GM23338 (cell line): ENCODE results near the gene RBPJL. TPM values are rescaled to one million over a fixed set of nuclear protein-coding genes. Genes with fewer than 3 reads are reported as not detected.
A peak's percentile ranks its signal among the peaks of the same experiment; 100 is the strongest.

Source experiments
- ATAC-seq: fragments of 200-7000 bp; cut with Tn5 transposase; 3 replicates; pipeline ENCODE4 v1.9.1; 2020
- DNase-seq: peaks from one replicate; pipeline ENCODE4 v3.0.0-alpha.2; 2015; ENCODE audit warnings: low spot score
- H2AFZ ChIP-seq: fragments of 200-600 bp; sonication (generic); 2 replicates; pipeline ENCODE4 v1.8.0; 2016; ENCODE audit warnings: antibody characterized with exemption, mild to moderate bottlenecking, moderate library complexity
- H3F3A ChIP-seq: fragments of 200-600 bp; sonication (generic); replicated peaks from 2 replicates; pipeline ENCODE4 v1.8.0; 2017; ENCODE audit warnings: antibody characterized with exemption, mixed run types, low read depth
- H3K27ac ChIP-seq: fragments of 200-600 bp; sonication (generic); 2 replicates; pipeline ENCODE4 v1.6.1; 2016; ENCODE audit warnings: low read depth
- H3K27me3 ChIP-seq: fragments of 200-600 bp; sonication (generic); 2 replicates; pipeline ENCODE4 v1.8.0; 2016; ENCODE audit warnings: mild to moderate bottlenecking, mixed run types, moderate library complexity; ENCODE audit not compliant: insufficient read depth
- H3K36me3 ChIP-seq: fragments of 200-600 bp; sonication (generic); 2 replicates; pipeline ENCODE4 v1.8.0; 2016; ENCODE audit warnings: mild to moderate bottlenecking; ENCODE audit not compliant: insufficient read depth
- H3K4me1 ChIP-seq: fragments of 200-600 bp; sonication (generic); 2 replicates; pipeline ENCODE4 v1.8.0; 2016; ENCODE audit warnings: mild to moderate bottlenecking, moderate library complexity; ENCODE audit not compliant: insufficient read depth
- H3K4me2 ChIP-seq: fragments of 200-600 bp; sonication (generic); 2 replicates; pipeline ENCODE4 v1.7.1; 2017; ENCODE audit warnings: mixed run types
- H3K4me3 ChIP-seq: fragments of 200-600 bp; sonication (generic); 2 replicates; pipeline ENCODE4 v1.6.1; 2016; ENCODE audit warnings: mixed run types
- H3K79me2 ChIP-seq: fragments of 200-600 bp; sonication (generic); replicated peaks from 2 replicates; pipeline ENCODE4 v1.8.0; 2017; ENCODE audit warnings: mild to moderate bottlenecking; ENCODE audit not compliant: insufficient read depth
- H3K9me2 ChIP-seq: fragments of 200-600 bp; sonication (generic); 2 replicates; pipeline ENCODE4 v1.8.0; 2017; ENCODE audit not compliant: insufficient read depth
- H4K20me1 ChIP-seq: fragments of 200-600 bp; sonication (generic); replicated peaks from 2 replicates; pipeline ENCODE4 v1.8.0; 2017; ENCODE audit warnings: mild to moderate bottlenecking; ENCODE audit not compliant: insufficient read depth
- H3K27ac Mint-ChIP-seq: 2 replicates; pipeline ENCODE4 v1.8.0; 2020; ENCODE audit warnings: inconsistent platforms, mild to moderate bottlenecking, moderate library complexity, mixed read lengths
- H3K27me3 Mint-ChIP-seq: 3 replicates; pipeline ENCODE4 v1.8.0; 2022; ENCODE audit warnings: low read depth, mild to moderate bottlenecking, moderate library complexity, mixed read lengths, inconsistent platforms; ENCODE audit not compliant: insufficient read depth, poor library complexity
- H3K36me3 Mint-ChIP-seq: 3 replicates; pipeline ENCODE4 v1.8.0; 2021; ENCODE audit warnings: low read depth, mild to moderate bottlenecking, inconsistent platforms, moderate library complexity, mixed read lengths
- H3K4me1 Mint-ChIP-seq: 3 replicates; pipeline ENCODE4 v1.8.0; 2020; ENCODE audit warnings: mild to moderate bottlenecking, inconsistent platforms, mixed read lengths
- H3K4me3 Mint-ChIP-seq: 3 replicates; pipeline ENCODE4 v1.8.0; 2021; ENCODE audit warnings: moderate library complexity, mild to moderate bottlenecking, inconsistent platforms, mixed read lengths
- H3K9me3 Mint-ChIP-seq: 3 replicates; pipeline ENCODE4 v1.8.0; 2020; ENCODE audit warnings: moderate library complexity, mild to moderate bottlenecking, inconsistent platforms, mixed read lengths
- CREB1 ChIP-seq: fragments of 250-450 bp; sonication (Bioruptor Pico); IDR thresholded peaks from 2 replicates; pipeline ENCODE4 v1.5.0; 2020; ENCODE audit warnings: low read depth, mild to moderate bottlenecking, moderate library complexity
- EZH2 ChIP-seq: fragments of 200-600 bp; sonication (generic); IDR thresholded peaks from one replicate; pipeline ENCODE4 v1.8.0; 2017; ENCODE audit warnings: antibody characterized with exemption, mild to moderate bottlenecking, low read depth; ENCODE audit not compliant: unreplicated experiment
- EZH2phosphoT487 ChIP-seq: fragments of 200-600 bp; sonication (generic); IDR thresholded peaks from one replicate; pipeline ENCODE4 v1.8.1; 2018; ENCODE audit warnings: antibody characterized with exemption; ENCODE audit not compliant: unreplicated experiment
- JUNB ChIP-seq: IDR thresholded peaks from one replicate; pipeline ENCODE4 v1.6.1; 2016; ENCODE audit warnings: antibody characterized with exemption; ENCODE audit not compliant: unreplicated experiment
- NANOG ChIP-seq: IDR thresholded peaks from 2 replicates; pipeline ENCODE4 v1.6.1; 2016; ENCODE audit warnings: antibody characterized with exemption, borderline replicate concordance
- POLR2AphosphoS5 ChIP-seq: IDR thresholded peaks from 2 replicates; pipeline ENCODE4 v1.6.1; 2016; ENCODE audit warnings: antibody characterized with exemption, low read depth
- STAT1 ChIP-seq: IDR thresholded peaks from one replicate; pipeline ENCODE4 v1.6.1; 2016; ENCODE audit warnings: antibody characterized with exemption; ENCODE audit not compliant: unreplicated experiment
- ZNF114 ChIP-seq: fragments of 250-450 bp; sonication (Bioruptor Pico); IDR thresholded peaks from 2 replicates; pipeline ENCODE4 v1.5.0; 2020; ENCODE audit warnings: mild to moderate bottlenecking, moderate library complexity
- ZNF331 ChIP-seq: fragments of 250-450 bp; sonication (Bioruptor Pico); IDR thresholded peaks from 2 replicates; pipeline ENCODE4 v1.5.0; 2020; ENCODE audit warnings: low read depth, mild to moderate bottlenecking, moderate library complexity
- ZNF462 ChIP-seq: fragments of 250-450 bp; sonication (Bioruptor Pico); IDR thresholded peaks from 2 replicates; pipeline ENCODE4 v1.5.0; 2020; ENCODE audit warnings: mild to moderate bottlenecking, moderate library complexity
- polyA plus RNA-seq: library from polyadenylated mRNA; unstranded; fragments of >200 nt; fragmentation: Nextera tagmentation; extraction: Ambion mirVana; gene quantifications from 2 replicates; pipeline ENCODE4 v1.2.1, GENCODE V29; 2016
- total RNA-seq: library from RNA; depleted of rRNA; stranded (reverse); fragments of >200 nt; shearing (Covaris generic); gene quantifications from 2 replicates; pipeline ENCODE4 v1.2.3, GENCODE V29; 2014
- TF ChIP-seq, protein P1 (sequence below): IDR thresholded peaks from one replicate; pipeline ENCODE4 v1.6.1; 2018; ENCODE audit warnings: antibody characterized with exemption; ENCODE audit not compliant: unreplicated experiment
- TF ChIP-seq, protein P2 (sequence below): IDR thresholded peaks from 2 replicates; pipeline ENCODE4 v1.6.1; 2016; ENCODE audit warnings: antibody characterized with exemption
- TF ChIP-seq, protein P3 (sequence below), 2 experiments: fragments of 200-600 bp in 1 of 2; sonication (generic) in 1 of 2; conservative IDR thresholded peaks; 2 replicates each; pipeline versions ENCODE4 v1.5.1 to v1.6.1; 2016 to 2017; ENCODE audit warnings: antibody characterized with exemption in 2 of 2, low read depth in 2 of 2, mild to moderate bottlenecking in 2 of 2, moderate library complexity in 1 of 2

The RBPJL gene
- total and polyA plus RNA-seq, 2 experiments from 2014 or later = 0.44 to 0.66 TPM

- H3K4me2 ChIP-seq = no peak overlapping the region
- Mint-ChIP-seq H3K4me1 (peaks cover 75% of the 10 kb centered on the region), H3K9me3 (no peaks in the 10 kb centered on the region), H3K4me3 (no peak overlapping the region; the same call in 2 of the 3 replicates), H3K36me3 (peaks cover 32% of the 10 kb centered on the region), H3K27me3 (peaks cover 7% of the 10 kb centered on the region), H3K27ac (peak overlapping the region; percentile 75)
- H4K20me1 ChIP-seq = 0 out of 2 replicates have a peak, but pooled peaks cover 2% of the 10 kb centered on the region
- H3K36me3 ChIP-seq = no peaks in the 10 kb centered on the region
- no peak overlapping the region for H3K27ac ChIP-seq
- H3K9me2 ChIP-seq = no peaks in the 10 kb centered on the region
- peaks cover 63% of the 10 kb centered on the region for H3K4me1 ChIP-seq
- DNase-seq = no peak
- no peak overlapping the region for H3K4me3 ChIP-seq
- no peaks in the 10 kb centered on the region for H3K27me3 ChIP-seq
- no peak overlapping the region for H2AFZ ChIP-seq
- H3F3A ChIP-seq = 0 out of 2 replicates have a peak, but pooled peaks cover 5% of the 10 kb centered on the region
- ATAC-seq = no peak
- H3K79me2 ChIP-seq = peaks cover 80% of the 10 kb centered on the region
- TF ChIP-seq ZNF462 (CRISPR knock-in tag) = no peak
- TF ChIP-seq STAT1 = no peak
- TF ChIP-seq, protein P1, sequence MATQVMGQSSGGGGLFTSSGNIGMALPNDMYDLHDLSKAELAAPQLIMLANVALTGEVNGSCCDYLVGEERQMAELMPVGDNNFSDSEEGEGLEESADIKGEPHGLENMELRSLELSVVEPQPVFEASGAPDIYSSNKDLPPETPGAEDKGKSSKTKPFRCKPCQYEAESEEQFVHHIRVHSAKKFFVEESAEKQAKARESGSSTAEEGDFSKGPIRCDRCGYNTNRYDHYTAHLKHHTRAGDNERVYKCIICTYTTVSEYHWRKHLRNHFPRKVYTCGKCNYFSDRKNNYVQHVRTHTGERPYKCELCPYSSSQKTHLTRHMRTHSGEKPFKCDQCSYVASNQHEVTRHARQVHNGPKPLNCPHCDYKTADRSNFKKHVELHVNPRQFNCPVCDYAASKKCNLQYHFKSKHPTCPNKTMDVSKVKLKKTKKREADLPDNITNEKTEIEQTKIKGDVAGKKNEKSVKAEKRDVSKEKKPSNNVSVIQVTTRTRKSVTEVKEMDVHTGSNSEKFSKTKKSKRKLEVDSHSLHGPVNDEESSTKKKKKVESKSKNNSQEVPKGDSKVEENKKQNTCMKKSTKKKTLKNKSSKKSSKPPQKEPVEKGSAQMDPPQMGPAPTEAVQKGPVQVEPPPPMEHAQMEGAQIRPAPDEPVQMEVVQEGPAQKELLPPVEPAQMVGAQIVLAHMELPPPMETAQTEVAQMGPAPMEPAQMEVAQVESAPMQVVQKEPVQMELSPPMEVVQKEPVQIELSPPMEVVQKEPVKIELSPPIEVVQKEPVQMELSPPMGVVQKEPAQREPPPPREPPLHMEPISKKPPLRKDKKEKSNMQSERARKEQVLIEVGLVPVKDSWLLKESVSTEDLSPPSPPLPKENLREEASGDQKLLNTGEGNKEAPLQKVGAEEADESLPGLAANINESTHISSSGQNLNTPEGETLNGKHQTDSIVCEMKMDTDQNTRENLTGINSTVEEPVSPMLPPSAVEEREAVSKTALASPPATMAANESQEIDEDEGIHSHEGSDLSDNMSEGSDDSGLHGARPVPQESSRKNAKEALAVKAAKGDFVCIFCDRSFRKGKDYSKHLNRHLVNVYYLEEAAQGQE = no peak
- TF ChIP-seq POLR2AphosphoS5 = no peak
- TF ChIP-seq ZNF331 (CRISPR knock-in tag) = no peak
- TF ChIP-seq, protein P2, sequence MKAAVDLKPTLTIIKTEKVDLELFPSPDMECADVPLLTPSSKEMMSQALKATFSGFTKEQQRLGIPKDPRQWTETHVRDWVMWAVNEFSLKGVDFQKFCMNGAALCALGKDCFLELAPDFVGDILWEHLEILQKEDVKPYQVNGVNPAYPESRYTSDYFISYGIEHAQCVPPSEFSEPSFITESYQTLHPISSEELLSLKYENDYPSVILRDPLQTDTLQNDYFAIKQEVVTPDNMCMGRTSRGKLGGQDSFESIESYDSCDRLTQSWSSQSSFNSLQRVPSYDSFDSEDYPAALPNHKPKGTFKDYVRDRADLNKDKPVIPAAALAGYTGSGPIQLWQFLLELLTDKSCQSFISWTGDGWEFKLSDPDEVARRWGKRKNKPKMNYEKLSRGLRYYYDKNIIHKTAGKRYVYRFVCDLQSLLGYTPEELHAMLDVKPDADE = no peak
- TF ChIP-seq, protein P3, sequence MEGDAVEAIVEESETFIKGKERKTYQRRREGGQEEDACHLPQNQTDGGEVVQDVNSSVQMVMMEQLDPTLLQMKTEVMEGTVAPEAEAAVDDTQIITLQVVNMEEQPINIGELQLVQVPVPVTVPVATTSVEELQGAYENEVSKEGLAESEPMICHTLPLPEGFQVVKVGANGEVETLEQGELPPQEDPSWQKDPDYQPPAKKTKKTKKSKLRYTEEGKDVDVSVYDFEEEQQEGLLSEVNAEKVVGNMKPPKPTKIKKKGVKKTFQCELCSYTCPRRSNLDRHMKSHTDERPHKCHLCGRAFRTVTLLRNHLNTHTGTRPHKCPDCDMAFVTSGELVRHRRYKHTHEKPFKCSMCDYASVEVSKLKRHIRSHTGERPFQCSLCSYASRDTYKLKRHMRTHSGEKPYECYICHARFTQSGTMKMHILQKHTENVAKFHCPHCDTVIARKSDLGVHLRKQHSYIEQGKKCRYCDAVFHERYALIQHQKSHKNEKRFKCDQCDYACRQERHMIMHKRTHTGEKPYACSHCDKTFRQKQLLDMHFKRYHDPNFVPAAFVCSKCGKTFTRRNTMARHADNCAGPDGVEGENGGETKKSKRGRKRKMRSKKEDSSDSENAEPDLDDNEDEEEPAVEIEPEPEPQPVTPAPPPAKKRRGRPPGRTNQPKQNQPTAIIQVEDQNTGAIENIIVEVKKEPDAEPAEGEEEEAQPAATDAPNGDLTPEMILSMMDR (conservative IDR thresholded peaks at IDR 0.05; ENCODE audit: low read depth in 2 of 2) = no peak
- TF ChIP-seq EZH2 = no peak
- TF ChIP-seq JUNB = no peak
- TF ChIP-seq EZH2phosphoT487 = no peak
- TF ChIP-seq CREB1 (CRISPR knock-in tag) = no peak
- no peak for TF ChIP-seq NANOG
- TF ChIP-seq ZNF114 = no peak
These were observed 32.4 kb downstream of the RBPJL start for GRCh38 chr20:45339084-45339483.
